Tibial artery (tissue), 4 donors: Measurements from ENCODE around the gene SORCS1.
"Not testable (repeated sequence)": the region's sequence is repeated elsewhere in the genome, so short reads cannot be mapped to it uniquely, and the experiment has no call there.

Source experiments
- DNase-seq, 2 donors: peaks; one replicate each; pipeline ENCODE4 v3.0.0-alpha.2; 2019
- H3K27ac ChIP-seq, 2 donors: fragments of 200-600 bp; sonication (generic) in 1 of 2; 1 replicate in 1 of 2; 2 replicates in 1 of 2; pipeline ENCODE4 v1.5.1; 2018 to 2019; ENCODE audit warnings: mild to moderate bottlenecking in 1 of 2
- H3K27me3 ChIP-seq, 2 donors: fragments of 200-600 bp; sonication (generic) in 1 of 2; one replicate each; pipeline versions ENCODE4 v1.5.1 to v1.6.0; 2016 to 2019
- H3K36me3 ChIP-seq, 3 donors: fragments of 200-600 bp; sonication (generic) in 2 of 3; one replicate each; pipeline ENCODE4 v1.5.1; 2016 to 2019; ENCODE audit warnings: mild to moderate bottlenecking in 2 of 3
- H3K4me1 ChIP-seq, 4 donors: fragments of 200-600 bp; sonication (generic) in 2 of 4; 1 replicate in 3 of 4; 2 replicates in 1 of 4; pipeline ENCODE4 v1.5.1; 2016 to 2019
- H3K4me3 ChIP-seq, 2 donors: fragments of 200-600 bp; sonication (generic) in 1 of 2; 1 replicate in 1 of 2; 2 replicates in 1 of 2; pipeline ENCODE4 v1.5.1; 2018 to 2019; ENCODE audit warnings: mild to moderate bottlenecking in 2 of 2
- H3K9me3 ChIP-seq, 3 donors: fragments of 200-600 bp; sonication (generic) in 1 of 3; one replicate each; pipeline ENCODE4 v1.5.1; 2016 to 2019
- intact Hi-C: fragments of 100-400 bp; cut with DNase I; formaldehyde crosslinking; loops from one replicate; pipeline ENCODE4 v1.15.0; 2023; ENCODE audit warnings: low total_unique reads
- TF ChIP-seq, protein P1 (sequence below), 2 experiments: fragments of 200-600 bp in 1 of 2; fragments of 450-650 bp in 1 of 2; IDR thresholded peaks; one replicate each; pipeline ENCODE4 v1.5.1; 2017 to 2019; ENCODE audit warnings: antibody characterized with exemption in 2 of 2, mild to moderate bottlenecking in 1 of 2, moderate library complexity in 1 of 2

The SORCS1 gene

DNA sequence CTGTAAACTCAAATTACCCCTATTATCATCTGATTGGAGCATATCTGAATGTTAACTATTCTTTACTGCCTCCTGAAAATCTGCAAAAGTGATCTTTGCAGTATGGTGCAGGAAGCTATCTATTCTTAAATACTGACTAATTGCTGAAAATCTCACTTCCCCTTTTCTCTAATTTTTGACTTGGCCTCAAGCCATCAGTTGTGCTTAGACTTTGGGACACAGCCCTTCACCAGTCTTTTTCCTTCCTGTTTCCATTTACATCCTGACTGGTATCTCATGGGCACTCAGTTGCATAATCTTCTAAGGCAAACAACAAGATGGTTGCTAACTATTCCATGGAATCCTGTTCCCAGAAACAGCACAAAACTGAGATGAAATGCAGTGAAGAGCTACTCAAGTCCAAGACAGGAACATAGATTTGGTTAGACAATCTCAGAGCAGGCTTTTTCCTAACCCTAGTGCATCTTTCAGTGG lies 228.5 kb downstream of the SORCS1 start:
- DNase-seq, result no peak
- H3K36me3 ChIP-seq, result no peaks in the 10 kb centered on the region
- no peaks in the 10 kb centered on the region for H3K4me1 ChIP-seq
- no peak overlapping the region for H3K4me3 ChIP-seq
- no peaks in the 10 kb centered on the region for H3K9me3 ChIP-seq
- no peak overlapping the region for H3K27ac ChIP-seq
- intact Hi-C loops, result no loop called here
- TF ChIP-seq, protein P1, sequence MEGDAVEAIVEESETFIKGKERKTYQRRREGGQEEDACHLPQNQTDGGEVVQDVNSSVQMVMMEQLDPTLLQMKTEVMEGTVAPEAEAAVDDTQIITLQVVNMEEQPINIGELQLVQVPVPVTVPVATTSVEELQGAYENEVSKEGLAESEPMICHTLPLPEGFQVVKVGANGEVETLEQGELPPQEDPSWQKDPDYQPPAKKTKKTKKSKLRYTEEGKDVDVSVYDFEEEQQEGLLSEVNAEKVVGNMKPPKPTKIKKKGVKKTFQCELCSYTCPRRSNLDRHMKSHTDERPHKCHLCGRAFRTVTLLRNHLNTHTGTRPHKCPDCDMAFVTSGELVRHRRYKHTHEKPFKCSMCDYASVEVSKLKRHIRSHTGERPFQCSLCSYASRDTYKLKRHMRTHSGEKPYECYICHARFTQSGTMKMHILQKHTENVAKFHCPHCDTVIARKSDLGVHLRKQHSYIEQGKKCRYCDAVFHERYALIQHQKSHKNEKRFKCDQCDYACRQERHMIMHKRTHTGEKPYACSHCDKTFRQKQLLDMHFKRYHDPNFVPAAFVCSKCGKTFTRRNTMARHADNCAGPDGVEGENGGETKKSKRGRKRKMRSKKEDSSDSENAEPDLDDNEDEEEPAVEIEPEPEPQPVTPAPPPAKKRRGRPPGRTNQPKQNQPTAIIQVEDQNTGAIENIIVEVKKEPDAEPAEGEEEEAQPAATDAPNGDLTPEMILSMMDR (IDR thresholded peaks at IDR 0.05), result no peak
- no peaks in the 10 kb centered on the region for H3K27me3 ChIP-seq

DNA sequence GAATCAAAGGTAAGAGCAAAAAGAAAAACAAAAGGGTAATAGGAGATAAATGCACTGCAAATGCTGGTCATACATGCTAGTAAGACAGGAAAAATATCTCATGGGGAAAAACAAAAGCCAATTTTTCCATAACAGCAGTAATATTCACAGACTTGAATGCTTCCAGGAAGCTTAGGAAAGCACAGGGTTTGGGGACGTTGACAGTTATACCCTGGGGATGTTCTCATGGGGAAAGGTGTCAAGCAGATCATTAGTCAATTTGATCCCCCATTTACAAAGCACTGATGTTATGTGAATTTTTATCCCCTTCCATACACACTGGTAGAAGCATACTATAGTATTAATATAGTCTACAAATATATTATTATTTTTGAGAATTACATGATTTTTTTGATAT lies 232.7 kb downstream of the SORCS1 start:
- Histone ChIP-seq H3K4me1 (no peaks in the 10 kb centered on the region), H3K27me3 (no peaks in the 10 kb centered on the region), H3K36me3 (no peaks in the 10 kb centered on the region), H3K9me3 (no peaks in the 10 kb centered on the region), H3K27ac (no peak overlapping the region), H3K4me3 (no peak overlapping the region)
- intact Hi-C loops, result no loop called here
- TF ChIP-seq, protein P1 (IDR thresholded peaks at IDR 0.05), result no peak
- no peak for DNase-seq

DNA sequence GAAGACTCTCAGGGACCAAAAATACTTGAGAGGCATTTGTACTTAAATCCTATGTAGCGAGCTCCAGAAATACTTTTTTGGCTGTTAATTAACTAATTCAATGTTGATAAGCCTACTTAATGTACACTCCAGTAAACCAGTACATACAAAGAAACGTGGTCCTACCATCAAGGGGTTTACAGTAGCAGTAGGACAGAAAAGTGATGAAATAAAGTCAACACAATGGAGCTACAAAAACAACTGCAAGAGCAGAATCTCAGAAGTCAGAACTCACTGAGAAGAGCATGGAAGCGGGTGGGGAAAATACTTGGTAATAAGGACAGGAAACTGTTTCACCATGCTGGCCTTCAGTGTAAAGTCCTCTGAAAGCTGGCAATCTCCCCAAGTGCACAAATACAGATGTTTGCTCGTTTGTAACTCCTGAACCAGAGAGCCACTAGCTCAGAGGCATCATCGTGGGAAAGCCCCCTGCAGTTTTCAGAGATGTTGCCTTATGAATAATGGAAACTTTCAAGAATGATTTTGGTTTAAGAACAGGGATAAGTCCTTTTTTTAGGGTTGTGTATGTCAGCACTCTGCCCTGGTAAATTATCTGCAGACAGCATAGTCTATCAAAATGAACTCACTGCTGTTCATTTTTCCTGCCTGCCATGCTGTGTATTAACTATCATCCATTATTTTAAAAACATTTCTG lies 233.2 kb downstream of the SORCS1 start:
- H3K4me1 ChIP-seq, result no peaks in the 10 kb centered on the region
- H3K27me3 ChIP-seq, result no peaks in the 10 kb centered on the region
- no peaks in the 10 kb centered on the region for H3K9me3 ChIP-seq
- no peaks in the 10 kb centered on the region for H3K36me3 ChIP-seq
- H3K4me3 ChIP-seq, result no peak overlapping the region
- peak in 1 of 2 donors; percentile 24 for DNase-seq
- intact Hi-C loops, result no loop called here
- TF ChIP-seq, protein P1 (IDR thresholded peaks at IDR 0.05), result no peak
- no peak overlapping the region for H3K27ac ChIP-seq

DNA sequence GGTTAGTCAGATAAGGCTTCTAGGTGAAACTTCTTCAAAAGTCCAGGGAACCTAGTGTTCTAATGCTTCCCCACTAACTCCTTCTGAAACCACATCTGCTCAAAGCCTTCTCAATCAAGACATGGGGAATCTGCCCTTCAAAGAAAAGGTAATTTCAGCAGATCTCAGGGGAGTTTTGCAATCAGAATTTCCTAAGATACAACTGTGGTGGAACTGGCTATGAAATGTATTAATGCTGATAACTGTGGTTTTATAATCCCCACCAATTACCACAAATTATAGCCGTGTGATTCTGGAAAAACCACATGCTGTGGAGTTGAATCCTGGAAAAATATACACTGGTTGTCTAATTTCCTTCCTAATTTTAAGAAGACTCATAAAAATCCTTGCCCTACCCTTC lies 233.8 kb downstream of the SORCS1 start:
- DNase-seq, result no peak
- Histone ChIP-seq H3K36me3 (no peaks in the 10 kb centered on the region), H3K4me3 (no peak overlapping the region), H3K9me3 (no peaks in the 10 kb centered on the region), H3K27ac (no peak overlapping the region), H3K4me1 (no peaks in the 10 kb centered on the region), H3K27me3 (no peaks in the 10 kb centered on the region)
- intact Hi-C loops, result no loop called here
- TF ChIP-seq, protein P1 (IDR thresholded peaks at IDR 0.05), result no peak

DNA sequence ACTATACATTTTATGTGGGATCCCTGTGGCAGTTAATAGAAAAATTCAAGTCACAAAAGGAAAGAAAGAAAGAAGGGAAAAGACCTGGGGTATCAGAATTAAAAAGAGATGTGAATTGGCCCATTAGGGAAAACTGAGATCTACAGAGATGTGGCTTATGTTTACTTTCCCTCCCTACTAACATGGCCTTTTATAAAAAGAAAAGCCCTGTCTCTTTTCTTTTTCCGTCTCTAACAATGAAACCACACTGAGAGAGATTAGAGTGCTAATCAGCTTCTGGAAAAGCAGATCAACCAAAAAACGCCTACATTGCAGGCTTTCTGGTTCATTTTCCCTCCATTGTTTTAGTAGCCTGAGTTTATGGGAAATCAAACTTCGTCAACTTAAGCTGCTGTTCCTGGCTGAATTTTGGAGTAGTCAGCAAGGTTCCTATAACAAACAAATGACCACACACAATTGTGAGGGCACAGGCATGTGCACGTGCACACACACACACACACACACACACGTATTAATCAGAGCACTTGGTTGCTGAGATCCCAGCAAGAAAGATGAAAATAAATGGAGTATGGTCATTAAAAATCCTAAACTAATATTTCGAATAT lies 235.1 kb downstream of the SORCS1 start:
- intact Hi-C loops, result no loop called here
- TF ChIP-seq, protein P1 (IDR thresholded peaks at IDR 0.05), result no peak
- DNase-seq, result no peak
- no peaks in the 10 kb centered on the region for H3K4me1 ChIP-seq
- H3K36me3 ChIP-seq, result no peaks in the 10 kb centered on the region
- no peaks in the 10 kb centered on the region for H3K9me3 ChIP-seq
- H3K27ac ChIP-seq, result no peak overlapping the region
- no peaks in the 10 kb centered on the region for H3K27me3 ChIP-seq
- H3K4me3 ChIP-seq, result no peak overlapping the region

DNA sequence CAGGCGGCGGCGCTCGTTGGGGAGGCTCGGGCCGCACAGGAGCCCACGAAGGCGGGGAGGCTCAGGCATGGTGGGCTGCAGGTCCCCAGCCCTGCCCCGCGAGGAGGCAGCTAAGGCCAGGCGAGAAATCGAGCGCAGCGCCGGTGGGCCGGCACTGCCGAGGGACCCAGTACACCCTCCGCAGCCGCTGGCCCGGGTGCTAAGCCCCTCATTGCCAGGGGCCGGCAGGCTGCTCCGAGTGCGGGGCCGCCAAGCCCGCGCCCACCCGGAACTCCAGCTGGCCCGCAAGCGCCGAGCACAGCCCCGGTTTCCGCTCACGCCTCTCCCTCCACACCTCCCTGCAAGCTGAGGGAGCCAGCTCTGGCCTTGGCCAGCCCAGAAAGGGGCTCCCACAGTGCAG lies 236.4 kb downstream of the SORCS1 start:
- H3K4me1 ChIP-seq, H3K36me3 ChIP-seq, H3K9me3 ChIP-seq, DNase-seq, H3K4me3 ChIP-seq, H3K27ac ChIP-seq, intact Hi-C loops, H3K27me3 ChIP-seq: not testable (repeated sequence)
